ENCODE data around the gene KRT33B.

KRT33B gene

DNA sequence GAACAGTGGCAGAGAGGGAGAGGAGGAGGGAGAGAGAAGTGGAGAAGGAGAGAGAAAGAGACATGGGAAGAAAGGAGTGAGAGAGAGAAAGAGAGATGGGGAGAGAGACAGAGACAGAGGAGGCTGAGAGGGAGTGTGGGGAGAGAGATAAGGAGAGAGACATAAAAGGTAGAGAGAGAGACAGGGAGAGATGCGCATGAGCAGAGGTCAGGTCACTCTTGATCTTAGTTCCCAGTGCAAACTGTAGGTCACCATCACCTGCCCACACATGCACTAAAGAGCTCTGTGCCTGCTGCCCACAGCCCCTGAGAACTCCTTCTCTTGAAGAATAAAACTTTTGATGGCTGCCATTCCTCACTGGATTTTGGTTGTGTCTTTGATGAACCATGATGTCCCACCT, 33.9 kb downstream of the KRT33B start:
- TF ChIP-seq POLR2AphosphoS5 (IDR thresholded peaks at IDR 0.05; ENCODE audit: low read depth) (no peak), SPI1 (IDR thresholded peaks at IDR 0.05; ENCODE audit: borderline replicate concordance, low read depth) (no peak), GABPA (IDR thresholded peaks at IDR 0.05; ENCODE audit: low read depth) (no peak)
- TF ChIP-seq, protein P1, sequence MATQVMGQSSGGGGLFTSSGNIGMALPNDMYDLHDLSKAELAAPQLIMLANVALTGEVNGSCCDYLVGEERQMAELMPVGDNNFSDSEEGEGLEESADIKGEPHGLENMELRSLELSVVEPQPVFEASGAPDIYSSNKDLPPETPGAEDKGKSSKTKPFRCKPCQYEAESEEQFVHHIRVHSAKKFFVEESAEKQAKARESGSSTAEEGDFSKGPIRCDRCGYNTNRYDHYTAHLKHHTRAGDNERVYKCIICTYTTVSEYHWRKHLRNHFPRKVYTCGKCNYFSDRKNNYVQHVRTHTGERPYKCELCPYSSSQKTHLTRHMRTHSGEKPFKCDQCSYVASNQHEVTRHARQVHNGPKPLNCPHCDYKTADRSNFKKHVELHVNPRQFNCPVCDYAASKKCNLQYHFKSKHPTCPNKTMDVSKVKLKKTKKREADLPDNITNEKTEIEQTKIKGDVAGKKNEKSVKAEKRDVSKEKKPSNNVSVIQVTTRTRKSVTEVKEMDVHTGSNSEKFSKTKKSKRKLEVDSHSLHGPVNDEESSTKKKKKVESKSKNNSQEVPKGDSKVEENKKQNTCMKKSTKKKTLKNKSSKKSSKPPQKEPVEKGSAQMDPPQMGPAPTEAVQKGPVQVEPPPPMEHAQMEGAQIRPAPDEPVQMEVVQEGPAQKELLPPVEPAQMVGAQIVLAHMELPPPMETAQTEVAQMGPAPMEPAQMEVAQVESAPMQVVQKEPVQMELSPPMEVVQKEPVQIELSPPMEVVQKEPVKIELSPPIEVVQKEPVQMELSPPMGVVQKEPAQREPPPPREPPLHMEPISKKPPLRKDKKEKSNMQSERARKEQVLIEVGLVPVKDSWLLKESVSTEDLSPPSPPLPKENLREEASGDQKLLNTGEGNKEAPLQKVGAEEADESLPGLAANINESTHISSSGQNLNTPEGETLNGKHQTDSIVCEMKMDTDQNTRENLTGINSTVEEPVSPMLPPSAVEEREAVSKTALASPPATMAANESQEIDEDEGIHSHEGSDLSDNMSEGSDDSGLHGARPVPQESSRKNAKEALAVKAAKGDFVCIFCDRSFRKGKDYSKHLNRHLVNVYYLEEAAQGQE (IDR thresholded peaks at IDR 0.05; ENCODE audit: insufficient replicate concordance, low read depth), result no peak
- TF ChIP-seq, protein P2, sequence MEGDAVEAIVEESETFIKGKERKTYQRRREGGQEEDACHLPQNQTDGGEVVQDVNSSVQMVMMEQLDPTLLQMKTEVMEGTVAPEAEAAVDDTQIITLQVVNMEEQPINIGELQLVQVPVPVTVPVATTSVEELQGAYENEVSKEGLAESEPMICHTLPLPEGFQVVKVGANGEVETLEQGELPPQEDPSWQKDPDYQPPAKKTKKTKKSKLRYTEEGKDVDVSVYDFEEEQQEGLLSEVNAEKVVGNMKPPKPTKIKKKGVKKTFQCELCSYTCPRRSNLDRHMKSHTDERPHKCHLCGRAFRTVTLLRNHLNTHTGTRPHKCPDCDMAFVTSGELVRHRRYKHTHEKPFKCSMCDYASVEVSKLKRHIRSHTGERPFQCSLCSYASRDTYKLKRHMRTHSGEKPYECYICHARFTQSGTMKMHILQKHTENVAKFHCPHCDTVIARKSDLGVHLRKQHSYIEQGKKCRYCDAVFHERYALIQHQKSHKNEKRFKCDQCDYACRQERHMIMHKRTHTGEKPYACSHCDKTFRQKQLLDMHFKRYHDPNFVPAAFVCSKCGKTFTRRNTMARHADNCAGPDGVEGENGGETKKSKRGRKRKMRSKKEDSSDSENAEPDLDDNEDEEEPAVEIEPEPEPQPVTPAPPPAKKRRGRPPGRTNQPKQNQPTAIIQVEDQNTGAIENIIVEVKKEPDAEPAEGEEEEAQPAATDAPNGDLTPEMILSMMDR (IDR thresholded peaks at IDR 0.05; ENCODE audit: insufficient read depth, low read length), result no peak

DNA sequence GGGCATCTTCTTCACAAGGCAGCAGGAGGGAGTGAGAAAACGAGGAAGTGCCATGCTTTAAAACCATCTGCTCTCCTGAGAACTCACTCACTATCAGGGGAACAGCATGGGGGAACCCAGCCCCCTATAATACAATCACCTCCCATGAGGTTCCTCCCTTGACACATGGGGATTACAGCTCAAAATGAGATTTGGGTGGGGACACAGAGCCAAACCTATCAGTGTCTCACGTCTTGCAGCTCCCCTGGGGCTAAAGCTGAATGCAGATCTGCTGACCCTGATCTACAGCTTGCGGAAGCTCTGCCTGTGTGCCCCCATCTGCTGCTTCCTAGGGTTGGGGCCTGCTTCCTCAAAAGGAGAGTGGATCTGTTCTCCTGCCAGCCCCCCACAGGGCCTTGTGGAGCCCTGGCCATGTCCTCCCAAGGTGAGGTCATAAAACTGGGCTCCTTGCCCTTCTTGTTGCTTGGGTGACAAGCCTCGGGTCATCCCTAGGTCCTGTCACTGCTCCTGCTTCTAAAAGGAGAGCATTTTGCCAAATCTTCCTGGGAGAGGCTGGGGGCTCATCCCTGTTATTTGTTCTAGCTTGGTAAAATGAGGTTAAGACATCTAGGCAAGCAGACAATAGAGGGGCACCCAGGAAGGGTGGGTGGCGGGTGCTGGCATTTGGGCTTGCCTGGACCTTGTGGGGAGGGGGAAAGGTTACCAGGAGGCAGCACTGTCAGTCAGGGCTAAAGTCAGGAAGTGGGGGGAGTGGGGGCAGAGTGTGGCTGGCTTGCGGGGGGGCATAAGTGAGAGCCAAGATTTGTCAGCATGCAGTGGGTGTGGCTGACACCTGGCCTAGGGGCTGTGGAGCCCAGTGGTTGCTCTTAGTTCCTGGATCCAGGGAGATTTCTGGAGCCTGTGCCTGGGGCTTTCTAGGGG, 35.0 kb downstream of the KRT33B start:
- peak; percentile 72; the same call in 1 of the 2 replicates for TF ChIP-seq SPI1 (IDR thresholded peaks at IDR 0.05; ENCODE audit: borderline replicate concordance, low read depth)
- TF ChIP-seq, protein P1 (IDR thresholded peaks at IDR 0.05; ENCODE audit: insufficient replicate concordance, low read depth), result no peak
- no peak overlapping the region for H3K27ac ChIP-seq (replicated peaks)
- H3K27me3 ChIP-seq (ENCODE audit: insufficient read depth, poor library complexity, severe bottlenecking), result peaks cover 5% of the 10 kb centered on the region
- no peak overlapping the region for H3K4me3 ChIP-seq (replicated peaks; ENCODE audit: insufficient read depth, low read length)
- DNase-seq (ENCODE audit: low read depth in 1 of 2, low spot score in 1 of 2), result peak in 1 of 2 experiments; percentile 7

More for the DNA sequence above, 33.9 kb downstream of the KRT33B start:
- no peak for DNase-seq (ENCODE audit: low read depth in 1 of 2, low spot score in 1 of 2)
- Histone ChIP-seq H3K4me3 (replicated peaks; ENCODE audit: insufficient read depth, low read length) (no peak overlapping the region), H3K27ac (replicated peaks) (no peak overlapping the region), H3K27me3 (ENCODE audit: insufficient read depth, poor library complexity, severe bottlenecking) (peaks cover 5% of the 10 kb centered on the region)

DNA sequence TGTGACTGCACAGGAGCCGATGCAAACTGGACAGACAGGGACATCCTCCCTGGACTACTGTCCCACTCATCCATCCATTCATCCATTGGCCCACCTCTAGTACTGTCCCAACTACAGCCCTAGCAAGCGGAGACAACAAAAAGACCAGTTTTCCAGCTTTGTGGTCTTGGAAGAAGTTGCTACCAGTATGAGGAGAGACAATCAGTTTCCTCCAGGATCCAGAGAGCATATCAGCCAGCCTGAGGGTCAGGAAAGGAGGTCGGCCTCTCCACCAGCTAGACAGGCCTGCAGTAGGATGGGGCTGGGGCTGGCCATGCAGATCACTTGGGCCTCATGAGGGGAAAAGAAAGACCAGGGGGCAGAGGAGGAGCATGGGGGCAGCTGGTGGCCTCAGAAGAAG, 35.8 kb downstream of the KRT33B start:
- Histone ChIP-seq H3K27me3 (ENCODE audit: insufficient read depth, poor library complexity, severe bottlenecking) (peaks cover 3% of the 10 kb centered on the region), H3K27ac (replicated peaks) (no peak overlapping the region), H3K4me3 (replicated peaks; ENCODE audit: insufficient read depth, low read length) (no peak overlapping the region)
- TF ChIP-seq GABPA (IDR thresholded peaks at IDR 0.05; ENCODE audit: low read depth) (no peak), SPI1 (IDR thresholded peaks at IDR 0.05; ENCODE audit: borderline replicate concordance, low read depth) (no peak), POLR2AphosphoS5 (IDR thresholded peaks at IDR 0.05; ENCODE audit: low read depth) (no peak)
- TF ChIP-seq, protein P2 (IDR thresholded peaks at IDR 0.05; ENCODE audit: insufficient read depth, low read length), result no peak
- TF ChIP-seq, protein P1 (IDR thresholded peaks at IDR 0.05; ENCODE audit: insufficient replicate concordance, low read depth), result no peak
- no peak for DNase-seq (ENCODE audit: low read depth in 1 of 2, low spot score in 1 of 2)
